Stimulated activated naive B cell treated with anti-CD40 and anti-IgM and Interleukin-4, amounts not matched to agents 10 μg/mL and 1 μg/mL and 100 μg/mL, for 72 hours (primary cell): ENCODE results near the gene THAP3.
A peak's percentile ranks its signal among the peaks of the same experiment; 100 is the strongest.

Experiments
- ATAC-seq, 2 donors: fragments of 150-1000 bp; cut with Tn5 transposase; replicated peaks; 2 replicates each; pipeline ENCODE4 v1.10.0; 2021; ENCODE audit warnings: moderate library complexity in 1 of 2
- DNase-seq: peaks from one replicate; pipeline ENCODE4 v3.0.0; 2021
- H3K27ac Mint-ChIP-seq: one replicate; pipeline ENCODE4 v1.8.0; 2022; ENCODE audit warnings: mild to moderate bottlenecking, mixed read lengths
- H3K27me3 Mint-ChIP-seq, 2 donors: one replicate each; pipeline ENCODE4 v1.8.0; 2022; ENCODE audit warnings: mixed read lengths in 2 of 2
- H3K36me3 Mint-ChIP-seq, 2 donors: one replicate each; pipeline ENCODE4 v1.8.0; 2022; ENCODE audit warnings: mixed read lengths in 2 of 2, mild to moderate bottlenecking in 1 of 2
- H3K4me1 Mint-ChIP-seq, 2 donors: one replicate each; pipeline ENCODE4 v1.8.0; 2022; ENCODE audit warnings: mixed read lengths in 2 of 2, mild to moderate bottlenecking in 1 of 2
- H3K4me3 Mint-ChIP-seq, 2 donors: one replicate each; pipeline ENCODE4 v1.8.0; 2022; ENCODE audit warnings: mild to moderate bottlenecking in 2 of 2, mixed read lengths in 2 of 2, moderate library complexity in 1 of 2
- H3K9me3 Mint-ChIP-seq, 2 donors: one replicate each; pipeline ENCODE4 v1.8.0; 2022; ENCODE audit warnings: mixed read lengths in 2 of 2, mild to moderate bottlenecking in 1 of 2

Gene THAP3

GRCh38 chr1:6585841-6586240 is 38.8 kb upstream of the THAP3 start:
- Mint-ChIP-seq H3K9me3 (no peaks in the 10 kb centered on the region), H3K27me3 (no peaks in the 10 kb centered on the region), H3K27ac (no peak overlapping the region), H3K36me3 (peaks cover 35 to 42% of the 10 kb centered on the region in 2 donors), H3K4me1 (peaks cover 37 to 61% of the 10 kb centered on the region in 2 donors), H3K4me3 (no peak overlapping the region)
- DNase-seq: no peak
- no peak for ATAC-seq

GRCh38 chr1:6586404-6586816 is 38.3 kb upstream of the THAP3 start:
- Mint-ChIP-seq H3K36me3 (peaks cover 35 to 42% of the 10 kb centered on the region in 2 donors), H3K27me3 (no peaks in the 10 kb centered on the region), H3K4me3 (no peak overlapping the region), H3K9me3 (no peaks in the 10 kb centered on the region), H3K4me1 (peaks cover 36 to 61% of the 10 kb centered on the region in 2 donors), H3K27ac (no peak overlapping the region)
- ATAC-seq: no peak
- DNase-seq: no peak

- no peak for DNase-seq
- ATAC-seq: peak in 1 of 2 donors; percentile 29
- H3K27ac Mint-ChIP-seq: no peak overlapping the region
- H3K27me3 Mint-ChIP-seq: no peaks in the 10 kb centered on the region
- H3K4me3 Mint-ChIP-seq: no peak overlapping the region
- no peaks in the 10 kb centered on the region for H3K9me3 Mint-ChIP-seq
- H3K36me3 Mint-ChIP-seq: peaks cover 31 to 42% of the 10 kb centered on the region in 2 donors
- H3K4me1 Mint-ChIP-seq: peaks cover 30 to 58% of the 10 kb centered on the region in 2 donors
Measured at GRCh38 chr1:6587261-6588005, 37.2 kb upstream of the THAP3 start.

- H3K27me3 Mint-ChIP-seq: no peaks in the 10 kb centered on the region
- peak overlapping the region; percentile 25 for H3K27ac Mint-ChIP-seq
- H3K4me3 Mint-ChIP-seq: no peak overlapping the region
- no peaks in the 10 kb centered on the region for H3K9me3 Mint-ChIP-seq
- H3K36me3 Mint-ChIP-seq: peaks cover 29 to 49% of the 10 kb centered on the region in 2 donors
- ATAC-seq: no peak
- peaks cover 29 to 51% of the 10 kb centered on the region in 2 donors for H3K4me1 Mint-ChIP-seq
- no peak for DNase-seq
Measured at GRCh38 chr1:6588128-6588892, 36.4 kb upstream of the THAP3 start.

- Mint-ChIP-seq H3K9me3 (no peaks in the 10 kb centered on the region), H3K4me3 (no peak overlapping the region), H3K27me3 (no peaks in the 10 kb centered on the region), H3K27ac (peak overlapping the region; percentile 25), H3K36me3 (peaks cover 35 to 55% of the 10 kb centered on the region in 2 donors), H3K4me1 (peaks cover 29 to 51% of the 10 kb centered on the region in 2 donors)
- ATAC-seq (no peak), DNase-seq (no peak)
Measured at GRCh38 chr1:6588893-6589520, 35.7 kb upstream of the THAP3 start.

GRCh38 chr1:6590046-6590445 is 34.6 kb upstream of the THAP3 start:
- Mint-ChIP-seq H3K4me1 (peaks cover 22 to 42% of the 10 kb centered on the region in 2 donors), H3K4me3 (no peak overlapping the region), H3K9me3 (no peaks in the 10 kb centered on the region), H3K36me3 (peaks cover 30 to 51% of the 10 kb centered on the region in 2 donors), H3K27ac (peak overlapping the region; percentile 81), H3K27me3 (no peaks in the 10 kb centered on the region)
- no peak for DNase-seq
- no peak for ATAC-seq

GRCh38 chr1:6591222-6591621 is 33.4 kb upstream of the THAP3 start:
- Mint-ChIP-seq H3K9me3 (no peaks in the 10 kb centered on the region), H3K27me3 (no peaks in the 10 kb centered on the region), H3K27ac (peak overlapping the region; percentile 14), H3K36me3 (peaks cover 35 to 62% of the 10 kb centered on the region in 2 donors), H3K4me1 (peaks cover 24 to 50% of the 10 kb centered on the region in 2 donors), H3K4me3 (no peak overlapping the region)
- DNase-seq (no peak), ATAC-seq (peak; percentile 43 to 63)

- Mint-ChIP-seq H3K9me3 (no peaks in the 10 kb centered on the region), H3K27me3 (no peaks in the 10 kb centered on the region), H3K4me3 (no peak overlapping the region), H3K36me3 (peaks cover 35 to 64% of the 10 kb centered on the region in 2 donors), H3K27ac (no peak overlapping the region), H3K4me1 (peaks cover 22 to 52% of the 10 kb centered on the region in 2 donors)
- no peak for ATAC-seq
- DNase-seq: no peak
Measured at GRCh38 chr1:6591644-6592043, 33.0 kb upstream of the THAP3 start.

GRCh38 chr1:6592441-6592840 is 32.2 kb upstream of the THAP3 start:
- Mint-ChIP-seq H3K4me1 (peaks cover 17 to 52% of the 10 kb centered on the region in 2 donors), H3K4me3 (no peak overlapping the region), H3K36me3 (peaks cover 35 to 67% of the 10 kb centered on the region in 2 donors), H3K27me3 (no peaks in the 10 kb centered on the region), H3K9me3 (no peaks in the 10 kb centered on the region), H3K27ac (no peak overlapping the region)
- ATAC-seq (no peak), DNase-seq (no peak)

GRCh38 chr1:6592865-6593593 is 31.6 kb upstream of the THAP3 start:
- no peaks in the 10 kb centered on the region for H3K27me3 Mint-ChIP-seq
- H3K27ac Mint-ChIP-seq: no peak overlapping the region
- H3K4me1 Mint-ChIP-seq: peaks cover 17 to 51% of the 10 kb centered on the region in 2 donors

GRCh38 chr1:6593810-6594209 is 30.9 kb upstream of the THAP3 start:
- no peak overlapping the region for H3K27ac Mint-ChIP-seq
- H3K4me1 Mint-ChIP-seq: peaks cover 15 to 50% of the 10 kb centered on the region in 2 donors
- no peak for DNase-seq
- no peak for ATAC-seq
- H3K9me3 Mint-ChIP-seq: no peaks in the 10 kb centered on the region
- peaks cover 32 to 65% of the 10 kb centered on the region in 2 donors for H3K36me3 Mint-ChIP-seq
- no peak overlapping the region for H3K4me3 Mint-ChIP-seq
- H3K27me3 Mint-ChIP-seq: no peaks in the 10 kb centered on the region

More at GRCh38 chr1:6592865-6593593, 31.6 kb upstream of the THAP3 start:
- DNase-seq: no peak
- no peaks in the 10 kb centered on the region for H3K9me3 Mint-ChIP-seq
- H3K4me3 Mint-ChIP-seq: no peak overlapping the region
- H3K36me3 Mint-ChIP-seq: peaks cover 32 to 69% of the 10 kb centered on the region in 2 donors
- no peak for ATAC-seq

- no peaks in the 10 kb centered on the region for H3K27me3 Mint-ChIP-seq
- H3K9me3 Mint-ChIP-seq: no peaks in the 10 kb centered on the region
- DNase-seq (no peak), ATAC-seq (no peak)
- peaks cover 21 to 57% of the 10 kb centered on the region in 2 donors for H3K4me1 Mint-ChIP-seq
- no peak overlapping the region for H3K27ac Mint-ChIP-seq
- H3K4me3 Mint-ChIP-seq: no peak overlapping the region
- H3K36me3 Mint-ChIP-seq: peaks cover 24 to 61% of the 10 kb centered on the region in 2 donors
Measured at GRCh38 chr1:6594977-6595740, 29.5 kb upstream of the THAP3 start.

- no peak for ATAC-seq
- H3K36me3 Mint-ChIP-seq: peaks cover 22 to 61% of the 10 kb centered on the region in 2 donors
Measured at GRCh38 chr1:6596351-6596750, 28.3 kb upstream of the THAP3 start.

More at GRCh38 chr1:6596351-6596750, 28.3 kb upstream of the THAP3 start:
- Mint-ChIP-seq H3K9me3 (no peaks in the 10 kb centered on the region), H3K27me3 (no peaks in the 10 kb centered on the region), H3K27ac (peak overlapping the region; percentile 9), H3K4me1 (peaks cover 30 to 64% of the 10 kb centered on the region in 2 donors), H3K4me3 (no peak overlapping the region)
- no peak for DNase-seq
